Fibroblast of pulmonary artery (primary cell): ENCODE measurements around the gene SENP3.
A peak's percentile ranks its signal among the peaks of the same experiment; 100 is the strongest.

ENCODE experiments used
- DNase-seq: peaks from one replicate; pipeline ENCODE4 v3.0.0-alpha.2; 2010; ENCODE audit warnings: low read depth
- H3K4me3 ChIP-seq: replicated peaks from 2 replicates; pipeline ENCODE4 v1.5.1; 2011; ENCODE audit warnings: low read depth, mild to moderate bottlenecking, control low read depth, low read length, moderate library complexity
- CTCF ChIP-seq: IDR thresholded peaks from 2 replicates; pipeline ENCODE4 v1.5.1; 2011; ENCODE audit warnings: mild to moderate bottlenecking, control low read depth, low read length, inconsistent platforms; ENCODE audit errors: missing control alignments

SENP3 gene

DNA sequence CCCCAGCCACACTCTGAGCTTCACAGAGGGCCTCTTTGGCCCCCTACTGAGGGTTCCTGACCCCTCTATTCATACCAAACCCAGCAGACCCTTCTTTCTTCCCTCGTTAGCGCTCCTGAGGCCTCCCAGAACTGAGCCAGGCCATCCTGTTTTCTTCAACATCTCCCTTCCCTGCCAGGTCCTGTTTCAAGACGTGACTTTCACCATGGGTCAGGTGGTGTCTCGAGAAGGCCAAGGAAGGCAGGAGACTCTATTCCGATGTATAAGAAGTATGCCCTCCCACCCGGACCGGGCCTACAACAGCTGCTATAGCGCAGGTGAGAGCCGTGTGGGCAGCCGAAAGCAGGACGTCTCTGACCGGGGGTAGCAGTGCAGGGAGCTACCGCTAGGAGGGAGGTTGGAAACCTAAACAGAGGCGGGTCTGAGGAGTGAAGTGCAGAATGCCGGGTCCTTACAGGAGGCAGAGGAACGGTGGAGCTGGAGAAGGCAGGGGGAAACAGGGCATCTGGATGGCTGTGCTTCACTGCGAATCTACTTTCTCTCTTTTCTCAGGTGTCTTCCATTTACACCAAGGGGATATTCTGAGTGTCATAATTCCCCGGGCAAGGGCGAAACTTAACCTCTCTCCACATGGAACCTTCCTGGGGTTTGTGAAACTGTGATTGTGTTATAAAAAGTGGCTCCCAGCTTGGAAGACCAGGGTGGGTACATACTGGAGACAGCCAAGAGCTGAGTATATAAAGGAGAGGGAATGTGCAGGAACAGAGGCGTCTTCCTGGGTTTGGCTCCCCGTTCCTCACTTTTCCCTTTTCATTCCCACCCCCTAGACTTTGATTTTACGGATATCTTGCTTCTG lies 1.3 kb upstream of the SENP3 start:
- peak overlapping the region; percentile 81 for H3K4me3 ChIP-seq
- DNase-seq = peak; percentile 65
- peak; percentile 79 for TF ChIP-seq CTCF

DNA sequence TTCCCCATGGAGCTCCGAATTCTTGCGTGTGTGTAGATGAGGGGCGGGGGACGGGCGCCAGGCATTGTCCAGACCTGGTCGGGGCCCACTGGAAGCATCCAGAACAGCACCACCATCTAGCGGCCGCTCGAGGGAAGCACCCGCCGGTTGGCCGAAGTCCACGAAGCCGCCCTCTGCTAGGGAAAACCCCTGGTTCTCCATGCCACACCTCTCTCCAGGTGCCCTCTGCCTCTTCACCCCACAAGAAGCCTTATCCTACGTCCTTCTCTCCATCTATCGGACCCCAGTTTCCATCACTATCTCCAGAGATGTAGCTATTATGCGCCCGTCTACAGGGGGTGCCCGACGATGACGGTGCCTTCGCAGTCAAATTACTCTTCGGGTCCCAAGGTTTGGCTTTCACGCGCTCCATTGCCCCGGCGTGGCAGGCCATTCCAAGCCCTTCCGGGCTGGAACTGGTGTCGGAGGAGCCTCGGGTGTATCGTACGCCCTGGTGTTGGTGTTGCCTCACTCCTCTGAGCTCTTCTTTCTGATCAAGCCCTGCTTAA lies 617 bp upstream of the SENP3 start:
- peak; percentile 74 for TF ChIP-seq CTCF
- H3K4me3 ChIP-seq = peak overlapping the region; percentile 81
- peak; percentile 83 for DNase-seq

- no peak for DNase-seq
- peak overlapping the region; percentile 81 for H3K4me3 ChIP-seq
- TF ChIP-seq CTCF = no peak
These were observed 488 bp downstream of the SENP3 start for GRCh38 chr17:7562208-7562605.

GRCh38 chr17:7563115-7563869 lies 1.6 kb downstream of the SENP3 start:
- peak overlapping the region; percentile 81 for H3K4me3 ChIP-seq
- DNase-seq = no peak

GRCh38 chr17:7569571-7569970 lies 7.9 kb downstream of the SENP3 start:
- TF ChIP-seq CTCF = no peak
- DNase-seq = no peak
- H3K4me3 ChIP-seq = no peak overlapping the region

More at GRCh38 chr17:7563115-7563869, 1.6 kb downstream of the SENP3 start:
- TF ChIP-seq CTCF = no peak

DNA sequence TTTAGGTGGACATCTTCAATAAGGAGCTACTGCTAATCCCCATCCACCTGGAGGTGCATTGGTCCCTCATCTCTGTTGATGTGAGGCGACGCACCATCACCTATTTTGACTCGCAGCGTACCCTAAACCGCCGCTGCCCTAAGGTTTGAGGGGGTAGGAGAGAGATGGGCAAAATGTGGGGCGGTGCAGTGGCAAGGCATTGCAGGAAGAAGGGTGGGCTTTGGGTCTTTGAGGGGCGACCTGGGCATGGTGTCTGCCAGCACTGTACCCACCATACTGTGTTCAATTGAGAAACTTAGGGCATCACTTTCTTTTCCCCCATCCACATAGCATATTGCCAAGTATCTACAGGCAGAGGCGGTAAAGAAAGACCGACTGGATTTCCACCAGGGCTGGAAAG lies 8.6 kb downstream of the SENP3 start:
- no peak for TF ChIP-seq CTCF
- no peak overlapping the region for H3K4me3 ChIP-seq
- no peak for DNase-seq

DNA sequence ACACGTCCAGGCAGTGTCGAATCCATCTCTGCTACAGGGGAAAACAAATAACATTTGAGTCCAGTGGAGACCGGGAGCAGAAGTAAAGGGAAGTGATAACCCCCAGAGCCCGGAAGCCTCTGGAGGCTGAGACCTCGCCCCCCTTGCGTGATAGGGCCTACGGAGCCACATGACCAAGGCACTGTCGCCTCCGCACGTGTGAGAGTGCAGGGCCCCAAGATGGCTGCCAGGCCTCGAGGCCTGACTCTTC lies 10.5 kb downstream of the SENP3 start:
- peak overlapping the region; percentile 65 for H3K4me3 ChIP-seq
- no peak for DNase-seq
- TF ChIP-seq CTCF = no peak
